Tracheal epithelial cell (primary cell): ENCODE data around the gene TP53I13. TPM values are rescaled to one million over a fixed set of nuclear protein-coding genes. Genes with fewer than 3 reads are reported as not detected.

ENCODE experiments used
- total RNA-seq: library from RNA; depleted of rRNA; stranded (reverse); fragments of >200 nt; gene quantifications from 2 replicates; pipeline ENCODE4 v1.2.1, GENCODE V29; 2014

Gene TP53I13, protein sequence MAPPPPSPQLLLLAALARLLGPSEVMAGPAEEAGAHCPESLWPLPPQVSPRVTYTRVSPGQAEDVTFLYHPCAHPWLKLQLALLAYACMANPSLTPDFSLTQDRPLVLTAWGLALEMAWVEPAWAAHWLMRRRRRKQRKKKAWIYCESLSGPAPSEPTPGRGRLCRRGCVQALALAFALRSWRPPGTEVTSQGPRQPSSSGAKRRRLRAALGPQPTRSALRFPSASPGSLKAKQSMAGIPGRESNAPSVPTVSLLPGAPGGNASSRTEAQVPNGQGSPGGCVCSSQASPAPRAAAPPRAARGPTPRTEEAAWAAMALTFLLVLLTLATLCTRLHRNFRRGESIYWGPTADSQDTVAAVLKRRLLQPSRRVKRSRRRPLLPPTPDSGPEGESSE
- 46.9 and 50.1 TPM in 2 replicates for total RNA-seq

DNA sequence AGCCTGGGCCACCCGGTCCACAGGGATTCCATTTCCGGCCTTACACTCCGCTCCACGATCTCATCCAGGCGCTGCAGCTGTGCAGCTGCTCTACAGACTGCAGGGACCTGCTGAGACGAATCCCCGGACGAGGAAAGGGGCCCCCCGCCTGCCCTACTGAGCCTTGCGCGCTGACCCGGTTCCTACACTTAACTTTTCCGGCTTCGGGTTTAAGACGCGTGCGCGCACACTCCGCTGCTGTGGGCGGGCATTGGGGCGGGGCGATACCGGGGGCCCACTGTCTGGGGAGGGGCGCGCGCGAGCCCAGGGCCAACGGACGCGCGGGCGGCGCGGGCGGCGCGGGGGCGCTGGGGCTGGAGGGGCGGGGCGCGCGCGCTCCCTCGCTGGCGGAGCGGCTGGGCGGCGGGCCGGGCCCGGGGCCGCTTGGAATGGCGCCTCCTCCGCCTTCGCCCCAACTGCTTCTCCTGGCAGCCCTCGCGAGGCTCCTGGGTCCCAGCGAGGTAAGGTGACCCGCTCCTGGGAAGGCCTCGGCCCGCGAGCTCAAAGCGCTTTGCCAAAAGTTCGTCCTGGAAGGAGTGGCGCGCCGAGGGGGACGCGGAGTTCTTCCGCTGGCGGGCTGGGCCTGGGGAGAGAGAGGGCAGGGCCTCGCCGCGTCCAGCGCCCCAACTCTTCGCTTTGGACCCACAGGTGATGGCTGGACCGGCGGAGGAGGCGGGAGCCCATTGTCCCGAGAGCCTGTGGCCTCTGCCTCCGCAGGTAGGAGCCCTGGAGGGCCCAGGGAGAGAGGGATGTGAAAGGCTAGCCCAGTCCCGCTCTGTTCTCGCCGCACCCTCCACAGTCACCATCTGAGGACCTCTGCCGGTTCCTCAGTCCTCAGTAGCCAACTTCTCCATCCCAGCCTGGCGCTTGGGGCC lies at the start of gene TP53I13:
TP53I13 (plus strand) TSS at position 371 of the 914 bp plus-strand sequence; CDS start at position 429, 58 bp downstream.

DNA sequence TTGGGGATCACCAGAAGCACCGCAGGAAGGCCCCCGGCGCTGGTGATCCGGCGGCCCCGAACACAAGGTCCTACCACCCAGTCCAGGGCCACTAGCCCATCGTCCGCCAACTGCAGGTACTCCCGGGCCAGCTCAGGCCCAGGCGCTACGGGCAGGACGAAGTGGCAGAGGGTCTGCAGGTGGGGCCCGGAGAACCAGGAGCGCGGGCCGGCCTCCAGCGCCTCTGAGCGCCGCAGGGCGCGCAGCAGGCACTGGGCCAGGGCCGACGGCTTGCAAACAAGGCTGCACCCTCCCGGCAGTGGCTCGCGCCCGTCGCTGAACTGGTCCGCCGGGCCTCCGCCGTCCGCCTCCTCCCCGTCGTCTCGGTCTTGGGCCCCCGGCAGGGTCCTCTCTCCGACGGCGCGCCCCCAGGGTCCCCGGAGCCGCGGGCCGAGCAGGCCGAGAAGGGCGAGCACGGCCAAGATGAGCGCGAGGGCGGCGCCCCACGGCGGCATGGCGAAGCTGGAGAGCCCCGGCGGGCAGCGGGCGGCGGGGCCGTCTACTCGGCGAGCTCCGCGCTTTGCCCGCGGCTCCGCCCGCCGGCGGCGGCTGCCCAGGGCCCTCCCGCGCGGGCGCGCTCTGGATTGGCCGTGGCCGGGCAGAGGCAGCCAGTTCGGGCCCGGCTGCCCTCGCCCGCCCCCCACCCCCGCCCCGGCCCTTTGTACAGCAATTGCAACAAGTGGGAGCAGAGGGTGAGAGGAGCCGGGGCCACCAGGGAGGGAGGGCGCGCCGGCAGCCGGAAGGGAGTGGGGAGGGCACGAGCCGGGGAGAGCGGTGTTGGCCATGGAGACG lies 1.8 kb upstream of the TP53I13 start, which contains the start of gene ABHD15:
ABHD15 (minus strand) TSS at position 565 of the 831 bp plus-strand sequence; CDS start at position 494, 71 bp downstream.

DNA sequence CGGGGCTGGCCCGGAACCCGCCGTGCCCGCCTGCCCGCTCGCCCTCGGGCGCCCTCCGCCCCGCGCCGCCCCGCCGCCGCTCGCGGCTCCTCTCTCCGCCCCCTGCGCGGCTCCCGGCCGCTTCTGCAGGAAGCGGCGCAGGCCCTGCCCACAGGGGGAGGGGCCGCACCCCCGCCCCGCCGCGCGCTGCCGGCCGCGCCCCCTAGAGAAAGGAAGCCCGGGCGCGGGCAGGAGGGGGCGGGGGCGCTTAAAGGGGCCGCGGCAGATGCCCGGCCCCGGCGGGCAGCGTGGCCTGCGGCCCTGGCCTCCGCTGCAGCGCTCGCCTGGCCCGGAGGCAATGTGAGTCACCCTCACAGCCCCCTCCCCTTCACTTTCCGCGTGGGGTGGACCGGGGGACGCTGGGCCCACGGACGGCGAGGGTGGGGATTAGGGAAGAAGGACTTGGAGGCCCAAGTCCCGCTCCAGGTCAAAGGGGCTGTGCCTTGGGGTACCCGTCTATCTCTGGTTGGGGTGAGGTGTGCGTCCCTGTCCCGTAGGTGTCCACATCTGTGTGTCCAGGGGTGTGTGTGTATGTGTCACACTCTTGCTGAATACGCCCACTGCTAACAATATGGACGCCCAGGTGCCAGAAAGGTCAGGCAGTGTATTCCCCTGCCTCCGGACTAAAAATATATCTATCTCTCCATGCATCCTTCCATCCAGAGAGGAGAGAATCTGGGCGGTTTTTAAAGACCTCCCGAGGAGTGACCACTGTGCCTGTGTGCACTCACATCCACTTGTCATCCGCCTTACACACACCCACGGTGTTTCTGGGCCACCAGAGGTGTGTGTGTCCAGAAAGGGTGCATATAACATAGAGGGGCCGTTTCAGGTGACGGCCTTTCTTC lies 21.3 kb downstream of the TP53I13 start, which contains the start of gene GIT1:
GIT1 (minus strand) TSS at position 125 of the 887 bp plus-strand sequence. CDS start 270 bp downstream, outside the sequence.

DNA sequence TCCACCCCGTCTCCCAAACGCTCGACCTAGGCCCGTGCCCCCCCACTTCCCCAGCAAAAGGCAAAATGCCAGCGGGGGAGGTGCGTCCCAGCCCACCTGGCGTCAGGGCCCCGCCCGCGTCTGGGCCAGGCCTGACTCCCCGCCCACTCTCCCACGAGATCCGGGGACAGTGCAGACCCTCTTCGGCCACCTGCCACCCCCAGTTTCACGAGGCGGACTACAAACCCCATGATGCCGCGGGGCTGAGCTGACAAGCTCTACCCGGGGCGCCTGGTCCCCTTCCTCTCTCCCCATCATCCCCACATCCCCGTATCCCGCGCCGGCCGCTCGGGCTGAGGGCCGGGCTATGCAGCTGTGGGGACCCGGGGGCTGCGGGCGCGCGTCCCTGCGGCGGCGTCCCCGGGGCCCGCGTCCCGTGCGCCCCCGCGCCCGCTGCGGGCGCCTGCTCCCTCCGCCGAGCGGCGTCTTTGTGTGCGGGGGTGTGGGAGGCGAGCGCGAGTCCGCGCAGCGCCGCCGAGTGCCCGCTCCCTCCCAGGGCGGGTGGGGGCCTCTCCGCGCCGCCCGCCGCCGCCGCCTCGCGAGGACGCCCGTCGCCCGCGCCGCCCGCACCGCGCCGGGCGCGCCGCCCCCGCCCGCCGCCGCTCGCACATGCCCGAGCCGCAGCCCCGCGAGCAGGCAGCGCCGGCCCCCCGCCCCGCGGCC lies 24.5 kb downstream of the TP53I13 start, which contains the start of gene ANKRD13B:
ANKRD13B (plus strand) TSS at position 283 of the 702 bp plus-strand sequence. CDS start 490 bp downstream, outside the sequence.

Other genes starting within 250 kb of the TP53I13 start
- gene TAOK1, start 178.3 kb upstream of the TP53I13 start, total RNA-seq = 35.4 and 51.3 TPM in 2 replicates
- 5.1 and 6.6 TPM in 2 replicates for gene ABHD15, start 1.7 kb upstream of the TP53I13 start, total RNA-seq
- 23.9 and 35.8 TPM in 2 replicates for gene GIT1, start 20.9 kb downstream of the TP53I13 start, total RNA-seq
- gene ANKRD13B, start 24.4 kb downstream of the TP53I13 start, total RNA-seq = 4.0 and 7.0 TPM in 2 replicates
- gene CORO6, start 54.2 kb downstream of the TP53I13 start, total RNA-seq = 0.43 and 0.96 TPM in 2 replicates